Skeletal muscle tissue (tissue), 4 donors: ENCODE data around the gene F10. TPM values are rescaled to one million over a fixed set of nuclear protein-coding genes. Genes with fewer than 3 reads are reported as not detected.

Experiments
- H3K27ac ChIP-seq: one replicate; pipeline ENCODE4 v1.7.0; 2013; ENCODE audit warnings: mild to moderate bottlenecking, low read depth, low read length, inconsistent platforms
- H3K27me3 ChIP-seq, 3 donors: one replicate each; pipeline ENCODE4 v1.7.0; 2013; ENCODE audit warnings: low read length in 3 of 3; ENCODE audit not compliant: control insufficient read depth in 3 of 3, insufficient read depth in 3 of 3
- H3K36me3 ChIP-seq, 3 donors: one replicate each; pipeline ENCODE4 v1.7.0; 2013; ENCODE audit warnings: low read length in 3 of 3; ENCODE audit not compliant: control insufficient read depth in 3 of 3, insufficient read depth in 3 of 3
- H3K4me1 ChIP-seq, 3 donors: one replicate each; pipeline ENCODE4 v1.7.0; 2013; ENCODE audit warnings: low read length in 3 of 3, mild to moderate bottlenecking in 3 of 3; ENCODE audit not compliant: control insufficient read depth in 3 of 3, insufficient read depth in 3 of 3
- H3K4me3 ChIP-seq, 3 donors: one replicate each; pipeline ENCODE4 v1.7.0; 2013; ENCODE audit warnings: low read length in 3 of 3
- H3K9ac ChIP-seq, 3 donors: one replicate each; pipeline ENCODE4 v1.7.0; 2013; ENCODE audit warnings: low read length in 3 of 3, mild to moderate bottlenecking in 3 of 3, moderate library complexity in 2 of 3, low read depth in 1 of 3
- H3K9me3 ChIP-seq, 3 donors: one replicate each; pipeline ENCODE4 v1.7.0; 2013; ENCODE audit warnings: low read length in 3 of 3; ENCODE audit not compliant: control insufficient read depth in 3 of 3
- total RNA-seq: library from RNA; depleted of rRNA; stranded (reverse); fragments of >200 nt; gene quantifications from one replicate; pipeline ENCODE4 v1.2.3, GENCODE V29; 2014
- donor health status: Osteomylitis.

F10 gene
- total RNA-seq, 1 donor from 2014 or later, result 33.9 TPM

- peaks cover 0 to 2% (median 0%) of the 10 kb centered on the region in 3 donors for H3K9me3 ChIP-seq
Measured at GRCh38 chr13:113167575-113167974, 45.0 kb downstream of the F10 start.

GRCh38 chr13:113168211-113168610 lies 45.6 kb downstream of the F10 start:
- H3K36me3 ChIP-seq, result peaks cover 9 to 11% (median 11%) of the 10 kb centered on the region in 3 donors
- peaks cover 0 to 2% (median 0%) of the 10 kb centered on the region in 3 donors for H3K9me3 ChIP-seq
- H3K27ac ChIP-seq, result no peak overlapping the region
- no peaks in the 10 kb centered on the region for H3K4me1 ChIP-seq
- no peak overlapping the region for H3K4me3 ChIP-seq
- no peak overlapping the region for H3K9ac ChIP-seq
- peaks cover 7 to 13% (median 10%) of the 10 kb centered on the region in 3 donors for H3K27me3 ChIP-seq

More at GRCh38 chr13:113167575-113167974, 45.0 kb downstream of the F10 start:
- no peaks in the 10 kb centered on the region for H3K4me1 ChIP-seq
- H3K27ac ChIP-seq, result no peak overlapping the region
- no peak overlapping the region for H3K9ac ChIP-seq
- peaks cover 13 to 17% (median 17%) of the 10 kb centered on the region in 3 donors for H3K27me3 ChIP-seq
- peaks cover 6 to 9% (median 7%) of the 10 kb centered on the region in 3 donors for H3K36me3 ChIP-seq
- no peak overlapping the region for H3K4me3 ChIP-seq

GRCh38 chr13:113169277-113170272 lies 47.0 kb downstream of the F10 start:
- H3K27me3 ChIP-seq, result peaks cover 1 to 2% (median 2%) of the 10 kb centered on the region in 3 donors
- peaks cover 0 to 2% (median 0%) of the 10 kb centered on the region in 3 donors for H3K9me3 ChIP-seq
- no peaks in the 10 kb centered on the region for H3K4me1 ChIP-seq
- H3K27ac ChIP-seq, result no peak overlapping the region
- no peak overlapping the region for H3K9ac ChIP-seq
- no peak overlapping the region for H3K4me3 ChIP-seq
- H3K36me3 ChIP-seq, result peaks cover 12 to 19% (median 16%) of the 10 kb centered on the region in 3 donors

- no peak overlapping the region for H3K4me3 ChIP-seq
- H3K27me3 ChIP-seq, result no peaks in the 10 kb centered on the region
- H3K27ac ChIP-seq, result no peak overlapping the region
- H3K9me3 ChIP-seq, result peaks cover 0 to 2% (median 0%) of the 10 kb centered on the region in 3 donors
- H3K4me1 ChIP-seq, result no peaks in the 10 kb centered on the region
- H3K36me3 ChIP-seq, result peaks cover 18 to 28% (median 25%) of the 10 kb centered on the region in 3 donors
- no peak overlapping the region for H3K9ac ChIP-seq
Measured at GRCh38 chr13:113170511-113170910, 47.9 kb downstream of the F10 start.

GRCh38 chr13:113171250-113172125 lies 48.9 kb downstream of the F10 start:
- H3K4me3 ChIP-seq, result no peak overlapping the region

GRCh38 chr13:113172419-113172926 lies 49.9 kb downstream of the F10 start:
- no peak overlapping the region for H3K4me3 ChIP-seq
- H3K27me3 ChIP-seq, result no peaks in the 10 kb centered on the region
- no peak overlapping the region for H3K9ac ChIP-seq
- H3K4me1 ChIP-seq, result no peaks in the 10 kb centered on the region
- peaks cover 0 to 2% (median 0%) of the 10 kb centered on the region in 3 donors for H3K9me3 ChIP-seq
- H3K36me3 ChIP-seq, result peaks cover 31 to 42% (median 39%) of the 10 kb centered on the region in 3 donors
- H3K27ac ChIP-seq, result no peak overlapping the region

More at GRCh38 chr13:113171250-113172125, 48.9 kb downstream of the F10 start:
- Histone ChIP-seq H3K27me3 (no peaks in the 10 kb centered on the region), H3K4me1 (no peaks in the 10 kb centered on the region), H3K9ac (no peak overlapping the region), H3K36me3 (peaks cover 27 to 37% (median 34%) of the 10 kb centered on the region in 3 donors), H3K27ac (no peak overlapping the region), H3K9me3 (peaks cover 0 to 2% (median 0%) of the 10 kb centered on the region in 3 donors)

- no peak overlapping the region for H3K27ac ChIP-seq
- no peak overlapping the region for H3K9ac ChIP-seq
- H3K27me3 ChIP-seq, result no peaks in the 10 kb centered on the region
- no peaks in the 10 kb centered on the region for H3K4me1 ChIP-seq
- no peak overlapping the region for H3K4me3 ChIP-seq
- peaks cover 59 to 76% (median 74%) of the 10 kb centered on the region in 3 donors for H3K36me3 ChIP-seq
- no peaks in the 10 kb centered on the region for H3K9me3 ChIP-seq
Measured at GRCh38 chr13:113176280-113176679, 53.7 kb downstream of the F10 start.

GRCh38 chr13:113176822-113177221 lies 54.2 kb downstream of the F10 start:
- H3K36me3 ChIP-seq, result peaks cover 57 to 76% (median 71%) of the 10 kb centered on the region in 3 donors

GRCh38 chr13:113178070-113178895 lies 55.7 kb downstream of the F10 start:
- Histone ChIP-seq H3K36me3 (peaks cover 54 to 79% (median 70%) of the 10 kb centered on the region in 3 donors), H3K27ac (no peak overlapping the region), H3K4me1 (no peaks in the 10 kb centered on the region), H3K9me3 (no peaks in the 10 kb centered on the region), H3K4me3 (no peak overlapping the region), H3K9ac (no peak overlapping the region), H3K27me3 (no peaks in the 10 kb centered on the region)

More at GRCh38 chr13:113176822-113177221, 54.2 kb downstream of the F10 start:
- Histone ChIP-seq H3K4me1 (no peaks in the 10 kb centered on the region), H3K9me3 (no peaks in the 10 kb centered on the region), H3K9ac (no peak overlapping the region), H3K27me3 (no peaks in the 10 kb centered on the region), H3K27ac (no peak overlapping the region), H3K4me3 (no peak overlapping the region)
